ENCODE results near the gene ZNF350.

DNA sequence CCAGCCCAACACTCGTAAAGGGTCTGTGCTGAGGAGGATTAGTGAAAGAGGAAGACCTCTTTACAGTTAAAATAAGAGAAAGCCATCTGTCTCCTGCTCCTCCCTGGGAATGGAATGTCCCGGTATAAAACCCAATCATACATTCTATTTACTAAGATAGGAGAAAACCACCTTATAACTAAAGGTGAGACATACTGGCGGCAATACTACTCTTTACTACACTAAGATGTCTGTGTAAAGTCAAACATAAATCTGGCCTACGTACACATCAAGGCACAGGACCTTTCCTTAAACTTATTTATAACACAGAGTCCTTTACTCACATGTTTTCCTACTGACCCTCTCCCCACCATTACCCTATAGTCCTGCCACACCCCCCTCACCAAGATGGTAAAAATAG is 3.3 kb downstream of the ZNF350 start:
- TF ChIP-seq, protein P1, sequence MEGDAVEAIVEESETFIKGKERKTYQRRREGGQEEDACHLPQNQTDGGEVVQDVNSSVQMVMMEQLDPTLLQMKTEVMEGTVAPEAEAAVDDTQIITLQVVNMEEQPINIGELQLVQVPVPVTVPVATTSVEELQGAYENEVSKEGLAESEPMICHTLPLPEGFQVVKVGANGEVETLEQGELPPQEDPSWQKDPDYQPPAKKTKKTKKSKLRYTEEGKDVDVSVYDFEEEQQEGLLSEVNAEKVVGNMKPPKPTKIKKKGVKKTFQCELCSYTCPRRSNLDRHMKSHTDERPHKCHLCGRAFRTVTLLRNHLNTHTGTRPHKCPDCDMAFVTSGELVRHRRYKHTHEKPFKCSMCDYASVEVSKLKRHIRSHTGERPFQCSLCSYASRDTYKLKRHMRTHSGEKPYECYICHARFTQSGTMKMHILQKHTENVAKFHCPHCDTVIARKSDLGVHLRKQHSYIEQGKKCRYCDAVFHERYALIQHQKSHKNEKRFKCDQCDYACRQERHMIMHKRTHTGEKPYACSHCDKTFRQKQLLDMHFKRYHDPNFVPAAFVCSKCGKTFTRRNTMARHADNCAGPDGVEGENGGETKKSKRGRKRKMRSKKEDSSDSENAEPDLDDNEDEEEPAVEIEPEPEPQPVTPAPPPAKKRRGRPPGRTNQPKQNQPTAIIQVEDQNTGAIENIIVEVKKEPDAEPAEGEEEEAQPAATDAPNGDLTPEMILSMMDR (IDR thresholded peaks at IDR 0.05), result no peak
- TF ChIP-seq ZFX (IDR thresholded peaks at IDR 0.05; ENCODE audit: borderline replicate concordance), result no peak

All from 22Rv1 (cell line).